Measurements from ENCODE around the gene FLRT3.

- no peak for TF ChIP-seq RFX1 (IDR thresholded peaks at IDR 0.05)
- TF ChIP-seq, protein P1, sequence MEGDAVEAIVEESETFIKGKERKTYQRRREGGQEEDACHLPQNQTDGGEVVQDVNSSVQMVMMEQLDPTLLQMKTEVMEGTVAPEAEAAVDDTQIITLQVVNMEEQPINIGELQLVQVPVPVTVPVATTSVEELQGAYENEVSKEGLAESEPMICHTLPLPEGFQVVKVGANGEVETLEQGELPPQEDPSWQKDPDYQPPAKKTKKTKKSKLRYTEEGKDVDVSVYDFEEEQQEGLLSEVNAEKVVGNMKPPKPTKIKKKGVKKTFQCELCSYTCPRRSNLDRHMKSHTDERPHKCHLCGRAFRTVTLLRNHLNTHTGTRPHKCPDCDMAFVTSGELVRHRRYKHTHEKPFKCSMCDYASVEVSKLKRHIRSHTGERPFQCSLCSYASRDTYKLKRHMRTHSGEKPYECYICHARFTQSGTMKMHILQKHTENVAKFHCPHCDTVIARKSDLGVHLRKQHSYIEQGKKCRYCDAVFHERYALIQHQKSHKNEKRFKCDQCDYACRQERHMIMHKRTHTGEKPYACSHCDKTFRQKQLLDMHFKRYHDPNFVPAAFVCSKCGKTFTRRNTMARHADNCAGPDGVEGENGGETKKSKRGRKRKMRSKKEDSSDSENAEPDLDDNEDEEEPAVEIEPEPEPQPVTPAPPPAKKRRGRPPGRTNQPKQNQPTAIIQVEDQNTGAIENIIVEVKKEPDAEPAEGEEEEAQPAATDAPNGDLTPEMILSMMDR (IDR thresholded peaks at IDR 0.05 in 2 of 3, conservative IDR thresholded peaks at IDR 0.05 in 1 of 3; ENCODE audit: insufficient read depth in 2 of 3, low read depth in 1 of 3, low read length in 3 of 3): no peak
- TF ChIP-seq GATA2 (CRISPR knock-in tag; IDR thresholded peaks at IDR 0.05): no peak
- no peak for TF ChIP-seq MAFK (IDR thresholded peaks at IDR 0.05; ENCODE audit: low read length)
- TF ChIP-seq BHLHE40 (IDR thresholded peaks at IDR 0.05; ENCODE audit: low read length): no peak
- no peak for TF ChIP-seq CBX2 (IDR thresholded peaks at IDR 0.05; ENCODE audit: insufficient read depth, low read length, poor library complexity, severe bottlenecking)
- no peak for TF ChIP-seq SIN3A (IDR thresholded peaks at IDR 0.05; ENCODE audit: borderline replicate concordance in 2 of 2, control insufficient read depth in 1 of 2, low read depth in 2 of 2, low read length in 2 of 2)
Measured at GRCh38 chr20:14342918-14343317, 5.5 kb upstream of the FLRT3 start.
